ENCODE data around the gene GSTO1.

DNA sequence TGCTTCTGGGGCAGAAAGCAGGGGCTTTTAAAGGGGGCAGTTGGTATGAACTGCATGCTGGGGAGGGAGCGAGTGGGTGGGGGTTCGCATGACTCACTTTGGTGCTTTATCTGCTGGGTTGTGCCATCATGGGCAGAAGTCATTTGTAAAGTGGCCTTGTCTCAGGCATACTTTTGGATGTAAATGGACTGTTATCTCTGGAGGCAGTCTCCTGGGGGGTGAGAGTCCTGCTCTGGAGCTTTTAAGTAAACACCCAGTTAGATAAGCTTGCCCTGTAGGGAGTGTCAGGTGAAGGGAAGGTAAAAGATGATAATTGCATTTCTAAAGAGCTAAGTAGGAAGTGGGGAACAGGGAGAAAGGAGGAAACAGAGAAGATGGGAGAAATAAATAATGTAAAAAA, 1.6 kb upstream of the GSTO1 start:
- no peak for TF ChIP-seq POLR2AphosphoS5 (IDR thresholded peaks at IDR 0.05; ENCODE audit: low read depth, low read length)
- no peak for TF ChIP-seq POLR2A (IDR thresholded peaks at IDR 0.05; ENCODE audit: low read depth, low read length)
- no peak for TF ChIP-seq TAF1 (IDR thresholded peaks at IDR 0.05; ENCODE audit: borderline replicate concordance, low read depth, low read length)
